ENCODE data around the gene UBE2G2.
"Not testable (repeated sequence)": the region's sequence is repeated elsewhere in the genome, so short reads cannot be mapped to it uniquely, and the experiment has no call there.

The UBE2G2 gene

GRCh38 chr21:44836349-44836665, 34.7 kb upstream of the UBE2G2 start:
- no peak for DNase-seq (ENCODE audit: low read depth in 2 of 2)

GRCh38 chr21:44835647-44835973, 34.0 kb upstream of the UBE2G2 start:
- no peak for DNase-seq (ENCODE audit: low read depth in 2 of 2)

DNA sequence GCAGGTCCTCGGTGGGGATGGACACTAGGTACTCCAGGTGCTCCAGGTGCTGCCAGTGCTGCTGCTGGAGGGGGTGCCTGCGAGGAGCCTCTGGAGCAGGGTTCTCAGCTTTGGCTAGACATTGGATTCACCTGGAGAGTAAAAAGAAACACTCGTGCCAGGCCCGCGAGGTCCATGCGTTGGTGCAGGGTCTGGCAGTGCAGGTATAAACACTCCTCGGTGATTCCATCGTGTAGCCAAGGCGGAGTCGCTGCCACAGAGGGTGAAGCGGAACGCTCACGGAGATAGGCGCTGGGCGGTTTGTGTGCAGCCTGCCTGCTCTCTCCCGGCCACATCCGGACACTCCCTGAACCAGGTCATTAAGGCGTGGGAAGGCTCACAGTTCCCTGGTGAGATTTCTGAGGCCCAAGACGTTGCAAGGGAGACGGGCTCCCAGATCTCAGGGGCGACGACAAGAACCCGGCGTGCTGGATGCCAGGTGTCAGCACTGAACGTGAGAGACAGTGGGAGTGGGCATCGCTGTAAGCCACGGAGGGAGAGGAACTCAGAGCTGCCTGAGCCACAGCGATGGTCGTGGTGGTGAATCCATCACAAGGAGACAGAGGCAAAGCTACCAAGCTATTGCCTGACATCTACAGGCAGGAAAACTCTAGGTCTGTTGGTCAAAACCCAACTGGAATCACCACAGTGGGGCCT, 33.5 kb upstream of the UBE2G2 start:
- DNase-seq (ENCODE audit: low read depth in 2 of 2): no peak

DNA sequence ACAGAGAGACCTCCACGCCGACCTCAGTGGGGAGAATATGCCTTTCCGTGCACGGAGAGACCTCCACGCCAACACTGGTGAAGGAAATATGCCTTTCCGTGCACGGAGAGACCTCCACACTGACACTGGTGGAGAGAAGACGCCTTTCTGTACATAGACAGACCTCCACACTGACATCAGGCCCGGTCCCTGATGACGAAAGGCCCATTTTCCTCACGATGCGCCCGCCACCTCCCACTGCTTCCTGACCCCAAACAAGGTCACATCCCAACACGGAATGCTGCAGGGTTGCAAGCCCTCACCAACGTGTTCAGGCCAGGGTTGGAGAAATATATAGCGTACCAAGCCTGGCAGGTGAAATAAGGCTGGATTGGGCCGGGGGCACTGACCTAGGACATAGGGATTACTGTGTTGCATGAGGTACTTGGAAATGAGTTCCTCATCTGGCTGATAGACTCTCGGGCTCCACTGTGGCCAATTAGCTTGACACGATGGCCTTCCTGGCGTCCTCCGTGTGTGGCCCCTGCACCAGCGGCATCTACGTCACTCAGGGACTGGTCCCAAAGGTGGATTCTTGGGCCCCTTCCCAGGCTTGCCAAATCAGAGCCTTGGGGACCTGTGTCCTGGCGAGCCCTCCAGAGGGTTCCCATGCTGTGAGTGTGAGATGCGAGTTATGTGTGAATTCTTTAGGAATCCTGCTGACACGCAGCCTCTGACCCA, 32.8 kb upstream of the UBE2G2 start:
- no peak for DNase-seq (ENCODE audit: low read depth in 2 of 2)

GRCh38 chr21:44833663-44834062, 32.0 kb upstream of the UBE2G2 start:
- no peak for DNase-seq (ENCODE audit: low read depth in 2 of 2)

DNA sequence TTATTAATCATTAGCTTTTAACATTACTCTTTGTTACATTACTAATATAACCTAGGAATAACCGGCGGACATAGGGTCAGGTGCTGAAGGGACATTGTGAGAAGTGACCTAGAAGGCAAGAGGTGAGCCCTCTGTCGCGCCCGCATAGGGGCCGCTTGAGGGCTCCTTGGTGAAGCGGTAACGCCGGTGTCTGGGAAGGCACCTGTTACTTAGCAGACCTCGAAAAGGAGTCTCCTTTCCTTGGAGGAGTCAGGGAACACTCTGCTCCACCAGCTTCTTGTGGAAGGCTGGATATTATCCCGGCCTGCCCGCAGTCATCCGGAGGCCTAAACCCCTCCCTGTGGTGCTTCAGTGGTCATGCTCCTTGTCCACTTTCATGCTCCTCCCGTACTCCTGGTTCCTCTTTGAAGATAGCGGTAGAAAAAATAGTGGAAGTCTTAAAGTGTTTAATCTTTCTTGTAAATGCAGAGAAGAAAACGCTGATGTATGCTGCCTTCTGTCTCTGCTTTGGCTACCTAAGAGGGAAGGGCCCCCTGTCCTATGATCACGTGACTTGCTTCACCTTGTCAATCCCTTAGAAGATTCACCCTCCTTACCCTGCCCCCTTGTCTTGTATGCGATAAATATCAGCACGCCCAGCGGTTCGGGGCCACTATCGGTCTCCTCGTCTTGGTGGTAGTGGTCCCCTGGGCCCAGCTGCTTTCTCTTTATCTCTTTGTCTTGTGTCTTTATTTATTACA, 31.1 kb upstream of the UBE2G2 start:
- not testable (repeated sequence) for DNase-seq (ENCODE audit: low read depth in 2 of 2)

DNA sequence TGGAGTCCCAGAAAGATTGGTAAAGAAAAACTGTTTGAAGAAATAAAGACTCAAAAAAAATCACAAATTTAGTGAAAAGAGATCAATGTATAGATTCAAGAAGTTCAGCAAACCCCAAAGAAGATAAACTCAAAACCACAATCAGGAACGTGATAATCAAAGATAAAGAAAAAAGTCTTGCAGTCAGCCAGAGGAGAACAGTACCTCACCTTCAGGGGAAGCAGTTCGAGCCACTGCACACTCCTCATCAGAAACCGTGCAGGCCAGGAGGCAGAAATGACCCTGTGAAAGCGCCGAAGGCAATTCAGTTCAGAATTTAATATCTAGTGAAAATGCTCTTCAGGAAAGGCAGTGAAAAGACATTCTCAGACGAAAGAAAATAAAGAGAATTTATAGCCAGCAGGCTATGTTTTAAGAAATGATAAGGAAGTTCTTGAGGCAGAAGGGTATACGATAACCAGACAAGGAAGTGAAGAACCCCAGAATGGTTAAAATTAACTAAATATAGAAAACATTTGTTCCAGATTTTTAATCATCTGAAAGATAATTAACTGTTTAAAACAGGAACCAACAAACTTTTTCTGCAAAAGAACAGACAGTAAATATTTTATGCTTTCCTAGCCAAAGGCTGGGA, 29.7 kb upstream of the UBE2G2 start:
- DNase-seq (ENCODE audit: low read depth in 2 of 2): no peak

DNA sequence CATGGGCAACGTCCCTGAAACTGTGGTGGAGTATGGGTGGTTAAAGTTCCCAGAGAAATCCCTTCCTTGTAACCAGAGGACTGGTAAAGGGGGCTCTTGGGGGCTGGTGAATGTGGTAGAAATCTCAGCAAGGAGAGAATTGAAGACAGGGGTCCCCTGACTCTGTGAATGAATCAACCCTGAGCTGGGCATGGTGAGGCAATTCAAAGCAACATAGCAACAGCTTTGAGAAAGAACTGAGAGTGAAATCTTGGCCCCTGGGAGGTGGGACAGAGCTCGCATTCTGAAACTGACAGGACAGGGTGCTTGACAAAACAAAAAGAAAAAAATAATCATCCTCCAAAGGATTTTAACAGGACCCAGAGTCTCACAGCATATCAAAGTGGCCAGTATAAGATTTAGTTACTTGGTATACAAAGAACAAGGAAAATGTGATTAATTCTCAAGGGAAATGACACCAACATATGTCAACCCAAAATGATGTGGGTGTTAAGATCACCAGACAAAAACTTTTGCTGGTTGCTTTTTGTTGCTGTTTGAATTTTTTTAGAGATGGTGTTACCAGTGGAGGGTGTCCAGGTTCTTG, 28.0 kb upstream of the UBE2G2 start:
- DNase-seq (ENCODE audit: low read depth in 2 of 2): no peak

DNA sequence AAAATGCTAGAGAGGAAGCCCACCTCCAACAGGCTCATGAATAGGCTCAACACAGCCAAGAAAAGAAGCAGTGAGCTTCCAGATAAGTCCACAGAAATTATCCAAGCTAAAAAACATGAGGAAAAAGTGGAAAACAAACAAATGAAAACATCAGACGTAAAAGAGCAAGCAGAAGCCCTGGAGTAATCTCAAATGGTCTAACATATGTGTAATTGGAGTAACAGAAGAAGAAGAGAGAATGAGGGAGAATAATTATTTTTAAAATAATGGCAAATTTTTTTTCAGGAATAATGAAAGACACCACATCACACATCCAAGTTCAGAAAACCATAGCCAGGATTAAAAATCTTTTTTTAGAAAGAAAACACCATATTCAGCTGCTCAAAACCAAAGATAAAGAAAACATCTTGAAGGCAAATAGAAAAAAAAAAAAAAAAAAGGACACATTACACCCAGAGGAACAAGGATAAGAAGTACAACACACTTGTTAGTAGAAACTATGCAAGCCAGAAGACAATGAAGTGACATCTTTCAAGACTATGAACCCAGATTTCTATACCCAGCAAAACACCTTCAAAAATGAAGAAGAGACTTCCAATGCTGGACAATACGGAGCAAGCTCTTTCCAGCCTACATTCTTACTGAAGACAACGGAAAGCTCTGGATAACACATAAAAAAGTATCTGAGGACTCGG, 26.9 kb upstream of the UBE2G2 start:
- DNase-seq (ENCODE audit: low read depth in 2 of 2): no peak

GRCh38 chr21:44823179-44823660, 21.6 kb upstream of the UBE2G2 start:
- no peak for DNase-seq (ENCODE audit: low read depth in 2 of 2)

DNA sequence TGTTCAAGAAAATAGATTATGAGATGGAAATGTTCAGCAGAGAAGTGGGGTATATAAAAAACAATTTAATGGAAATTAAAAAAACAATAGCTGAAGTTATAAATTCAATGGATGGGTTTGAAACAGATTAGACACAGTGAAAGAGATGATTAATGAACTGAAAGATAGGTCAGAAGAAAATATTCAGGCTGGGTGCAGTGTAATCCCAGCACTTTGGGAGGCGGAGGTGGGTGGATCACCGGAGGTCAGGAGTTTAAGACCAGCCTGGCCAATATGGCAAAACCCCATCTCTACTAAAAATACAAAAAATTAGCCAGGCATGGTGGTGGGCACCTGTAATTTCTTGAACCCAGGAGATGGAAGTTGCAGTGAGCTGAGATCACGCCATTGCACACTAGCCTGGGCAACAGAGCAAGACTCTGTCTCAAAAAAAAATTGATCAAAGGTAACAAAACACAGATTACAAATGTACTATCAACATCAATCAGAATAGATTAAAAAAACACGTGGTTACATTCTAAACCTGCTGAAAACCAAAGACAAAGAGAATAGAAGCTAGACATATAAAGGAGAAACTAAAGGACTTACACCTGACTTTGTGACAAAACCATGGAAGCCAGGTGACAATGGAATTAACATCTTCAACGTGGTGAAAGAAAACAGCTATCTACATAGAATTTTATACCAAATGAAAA, 21.0 kb upstream of the UBE2G2 start:
- DNase-seq (ENCODE audit: low read depth in 2 of 2): no peak

GRCh38 chr21:44820851-44821250, 19.2 kb upstream of the UBE2G2 start:
- DNase-seq (ENCODE audit: low read depth in 2 of 2): no peak

- DNase-seq (ENCODE audit: low read depth in 2 of 2): no peak
Measured at GRCh38 chr21:44819283-44820243, 17.9 kb upstream of the UBE2G2 start.

- DNase-seq (ENCODE audit: low read depth in 2 of 2): no peak
Measured at GRCh38 chr21:44818640-44819011, 17.0 kb upstream of the UBE2G2 start.

- peak; percentile 71 for DNase-seq (ENCODE audit: low read depth in 2 of 2)
Measured at GRCh38 chr21:44817914-44818639, 16.5 kb upstream of the UBE2G2 start, which contains the start of gene SUMO3. TSS of gene SUMO3 (minus strand) at chr21:44818062. CDS start at chr21:44817968, 94 bp downstream.

- DNase-seq (ENCODE audit: low read depth in 2 of 2): peak; percentile 81 to 89
Measured at GRCh38 chr21:44817506-44817880, 15.9 kb upstream of the UBE2G2 start.

GRCh38 chr21:44816761-44817505, 15.3 kb upstream of the UBE2G2 start:
- DNase-seq (ENCODE audit: low read depth in 2 of 2): no peak
